ENCODE measurements around the gene ADAT3.

Gene ADAT3

DNA sequence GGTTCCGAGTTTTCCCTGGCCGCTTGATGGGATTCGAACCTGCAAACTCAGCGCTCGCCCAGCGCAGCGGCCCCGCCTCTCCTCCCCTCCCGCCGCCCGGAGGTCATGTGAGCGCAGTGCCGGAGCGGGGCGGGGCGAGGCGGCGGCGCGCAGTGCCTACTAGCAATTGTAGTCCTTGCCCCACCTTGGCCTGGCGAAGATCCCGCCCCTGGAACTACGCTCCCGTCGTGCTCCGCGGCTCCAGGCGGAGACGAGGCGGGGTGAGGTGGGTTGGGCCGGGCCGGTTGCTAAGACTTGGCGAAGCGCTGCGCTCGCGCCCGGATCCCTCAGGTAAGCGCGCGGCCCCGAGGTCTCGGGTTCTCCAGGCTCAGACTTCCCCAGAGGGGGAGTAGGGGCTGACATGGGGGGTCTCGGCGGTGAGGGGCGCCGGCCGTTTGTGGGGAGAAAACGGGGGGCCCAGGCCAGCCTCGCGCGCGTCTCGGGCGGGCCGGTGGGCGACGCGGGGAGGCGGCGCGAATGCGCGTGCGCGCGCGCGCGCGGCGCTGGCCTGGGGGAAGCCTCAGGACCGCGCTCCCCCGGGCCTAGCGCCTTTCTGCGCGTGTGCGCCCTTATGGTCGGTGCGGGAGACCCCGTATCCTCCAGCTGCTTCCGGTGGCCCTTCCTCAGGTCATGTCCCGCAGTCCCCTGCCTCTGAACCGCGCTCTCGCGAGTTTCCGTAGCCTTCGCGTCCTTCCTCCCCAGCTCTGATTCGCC is at the start of gene ADAT3, which contains the start of gene SCAMP4:
Gene ADAT3, plus strand, starts transcription at position 290 of the 753 bp plus-strand sequence. CDS start 6,649 bp downstream, outside the sequence.
Gene SCAMP4, plus strand, starts transcription at position 290 of the 753 bp plus-strand sequence. CDS start 9,621 bp downstream, outside the sequence.
- DNase-seq = peak; percentile 98

DNA sequence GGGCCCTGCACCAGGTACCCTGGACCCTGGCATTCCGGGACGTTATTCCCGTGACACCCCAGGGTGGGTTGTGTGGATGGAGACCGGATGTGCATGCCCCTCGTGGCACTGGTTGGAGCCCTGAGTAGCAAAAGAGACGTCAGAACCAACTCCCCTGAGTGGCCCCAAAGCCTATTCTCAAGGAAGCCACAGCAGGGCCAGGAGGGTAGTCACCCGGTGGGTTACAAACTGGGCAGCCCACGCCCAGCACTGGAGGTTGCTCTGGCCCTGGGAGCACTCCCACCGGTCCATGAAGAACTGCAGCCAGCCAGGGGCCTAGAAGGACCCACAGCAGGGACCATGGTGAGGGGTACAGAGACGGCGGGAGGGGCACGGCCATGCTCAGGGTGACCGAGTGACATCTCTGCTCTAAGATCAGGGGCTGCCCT is 49.4 kb upstream of the ADAT3 start:
- DNase-seq = no peak

- DNase-seq = no peak
Observed at GRCh38 chr19:1856345-1856697, 48.9 kb upstream of the ADAT3 start.

- DNase-seq = no peak
Observed at GRCh38 chr19:1856698-1857603, 48.2 kb upstream of the ADAT3 start.

- DNase-seq = no peak
Observed at GRCh38 chr19:1857648-1858326, 47.4 kb upstream of the ADAT3 start.

GRCh38 chr19:1858412-1859081 is 46.7 kb upstream of the ADAT3 start:
- DNase-seq = no peak

DNA sequence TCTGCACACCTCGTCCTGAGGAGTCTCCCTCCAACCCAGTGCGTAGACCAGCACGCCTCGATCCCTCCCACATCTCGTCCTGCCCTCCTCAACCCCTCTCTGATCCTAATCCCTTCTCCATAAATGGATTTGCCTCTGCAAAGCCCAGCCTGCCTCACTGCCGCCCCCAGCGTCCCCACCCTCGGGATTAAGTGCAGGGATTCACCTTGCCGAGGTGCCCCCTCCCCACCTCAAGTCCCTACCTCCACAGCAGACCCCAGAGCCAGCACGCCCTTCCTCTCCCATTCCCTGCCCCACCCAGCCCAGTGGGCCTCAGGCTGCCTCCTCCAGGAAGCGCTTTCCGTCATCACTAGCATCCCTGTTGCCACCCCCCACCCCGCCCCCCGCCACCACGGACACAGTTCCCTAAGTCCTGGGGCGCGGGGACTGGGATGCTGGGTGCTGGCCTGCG is 45.8 kb upstream of the ADAT3 start:
- DNase-seq = no peak

DNA sequence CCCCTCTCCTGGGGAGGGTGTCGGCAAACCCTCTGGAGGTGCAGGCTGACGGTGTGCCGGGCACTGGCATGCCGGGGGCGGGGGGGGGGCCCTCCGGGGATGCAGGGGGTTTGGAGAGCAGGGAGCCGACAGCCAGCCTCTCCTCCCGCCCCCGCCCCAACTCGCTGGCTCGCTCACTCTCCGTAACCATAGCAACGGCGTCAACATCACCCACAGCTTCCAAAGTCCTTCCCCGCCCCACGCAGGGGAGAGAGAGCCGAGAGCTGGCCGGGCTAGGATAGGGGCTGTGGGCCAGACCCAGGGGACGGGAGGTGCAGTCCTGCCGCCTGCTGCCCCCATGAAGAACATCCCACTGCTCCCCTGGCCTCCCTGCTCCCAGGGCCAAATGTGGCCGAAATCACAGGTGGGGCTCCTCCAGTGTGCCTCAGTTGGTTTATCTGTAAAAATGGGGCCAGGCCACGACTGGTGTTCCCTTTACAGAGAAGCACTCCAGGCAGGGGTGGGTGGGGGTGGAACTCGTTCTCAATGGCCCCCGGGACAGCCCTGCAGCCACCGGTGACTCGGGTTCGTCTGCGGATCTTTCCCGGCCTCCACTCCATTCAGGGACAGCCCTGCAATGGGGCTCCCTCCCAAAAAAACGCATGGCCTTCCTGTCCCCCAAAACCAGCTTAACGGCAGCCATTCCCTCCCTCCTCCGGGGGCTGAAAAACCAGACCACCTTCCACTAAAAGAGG is 45.0 kb upstream of the ADAT3 start:
- no peak for DNase-seq

DNA sequence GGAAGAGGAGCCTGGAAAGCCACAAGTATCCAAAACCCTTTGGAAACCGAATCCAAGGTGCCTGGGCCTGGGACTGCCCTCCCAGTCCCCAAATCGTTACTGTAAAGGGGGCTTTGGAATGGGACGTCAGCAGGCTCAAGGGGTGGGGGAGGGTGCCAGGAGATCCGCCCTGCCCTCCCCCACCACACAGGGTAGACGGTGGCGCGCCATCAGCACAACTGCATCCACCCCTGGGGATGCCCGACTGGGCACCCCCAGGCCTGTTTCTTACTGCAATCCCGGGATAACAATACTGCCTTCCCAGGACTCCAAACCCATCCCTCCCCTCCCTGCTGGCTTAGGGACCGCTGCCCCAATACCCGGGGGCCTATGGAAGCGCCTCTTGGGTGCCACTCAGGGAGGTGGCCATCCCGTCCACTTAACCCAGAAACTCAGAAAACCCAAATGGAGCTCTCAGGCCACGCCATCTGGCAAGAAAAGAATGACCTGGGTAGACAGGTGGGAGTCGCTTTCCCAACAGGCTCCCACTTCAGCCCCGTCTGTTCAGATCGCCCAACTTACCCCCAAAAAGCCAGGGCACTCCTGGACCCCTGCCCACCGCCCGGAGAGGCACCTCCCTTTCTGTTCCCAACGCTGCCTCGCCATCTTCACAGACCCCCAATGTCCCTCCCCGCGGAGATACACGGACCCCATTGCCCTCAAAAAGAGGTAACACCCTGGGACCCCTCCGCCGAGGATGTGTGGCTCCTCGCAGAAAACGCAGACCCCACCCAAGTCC is 44.2 kb upstream of the ADAT3 start:
- DNase-seq = no peak

DNA sequence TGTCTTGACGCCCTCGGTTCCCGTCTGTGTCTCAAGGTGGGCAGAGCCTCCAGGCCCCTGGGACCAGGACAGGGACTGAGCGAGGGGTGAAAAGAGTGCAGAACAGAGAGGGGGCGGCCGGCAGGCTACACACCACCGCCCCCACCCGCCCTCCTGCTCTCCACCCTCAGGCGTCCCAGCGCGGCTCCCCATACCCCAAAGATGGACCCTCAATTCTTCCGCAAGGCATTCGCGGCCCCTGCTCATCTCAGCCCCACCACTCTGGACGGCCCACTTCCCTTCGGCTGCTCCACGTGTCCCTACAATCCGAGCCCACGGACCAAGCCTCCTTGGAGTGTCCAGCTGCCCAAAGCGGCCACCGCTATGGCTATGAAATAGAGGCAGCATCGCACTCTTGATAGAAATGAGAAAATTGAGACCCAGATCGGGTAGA is 43.6 kb upstream of the ADAT3 start:
- no peak for DNase-seq

DNA sequence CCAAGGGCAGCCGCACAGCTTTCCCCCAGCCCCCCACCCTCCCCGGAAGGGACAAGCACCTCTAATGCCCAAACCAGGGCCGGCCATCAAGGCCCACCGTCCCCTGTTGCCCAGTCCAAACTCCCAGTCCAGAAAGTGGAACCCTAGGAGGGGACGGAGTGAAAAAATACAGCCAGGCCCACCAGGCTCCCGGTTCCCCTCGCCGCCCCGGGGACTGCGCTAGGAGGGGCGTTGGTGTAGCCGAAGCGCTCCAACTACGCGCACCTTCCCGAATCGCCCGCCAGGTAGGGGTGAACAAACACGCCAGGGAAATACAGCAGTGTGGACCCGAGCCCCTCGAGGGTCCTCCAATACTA is 43.2 kb upstream of the ADAT3 start:
- DNase-seq = no peak

DNA sequence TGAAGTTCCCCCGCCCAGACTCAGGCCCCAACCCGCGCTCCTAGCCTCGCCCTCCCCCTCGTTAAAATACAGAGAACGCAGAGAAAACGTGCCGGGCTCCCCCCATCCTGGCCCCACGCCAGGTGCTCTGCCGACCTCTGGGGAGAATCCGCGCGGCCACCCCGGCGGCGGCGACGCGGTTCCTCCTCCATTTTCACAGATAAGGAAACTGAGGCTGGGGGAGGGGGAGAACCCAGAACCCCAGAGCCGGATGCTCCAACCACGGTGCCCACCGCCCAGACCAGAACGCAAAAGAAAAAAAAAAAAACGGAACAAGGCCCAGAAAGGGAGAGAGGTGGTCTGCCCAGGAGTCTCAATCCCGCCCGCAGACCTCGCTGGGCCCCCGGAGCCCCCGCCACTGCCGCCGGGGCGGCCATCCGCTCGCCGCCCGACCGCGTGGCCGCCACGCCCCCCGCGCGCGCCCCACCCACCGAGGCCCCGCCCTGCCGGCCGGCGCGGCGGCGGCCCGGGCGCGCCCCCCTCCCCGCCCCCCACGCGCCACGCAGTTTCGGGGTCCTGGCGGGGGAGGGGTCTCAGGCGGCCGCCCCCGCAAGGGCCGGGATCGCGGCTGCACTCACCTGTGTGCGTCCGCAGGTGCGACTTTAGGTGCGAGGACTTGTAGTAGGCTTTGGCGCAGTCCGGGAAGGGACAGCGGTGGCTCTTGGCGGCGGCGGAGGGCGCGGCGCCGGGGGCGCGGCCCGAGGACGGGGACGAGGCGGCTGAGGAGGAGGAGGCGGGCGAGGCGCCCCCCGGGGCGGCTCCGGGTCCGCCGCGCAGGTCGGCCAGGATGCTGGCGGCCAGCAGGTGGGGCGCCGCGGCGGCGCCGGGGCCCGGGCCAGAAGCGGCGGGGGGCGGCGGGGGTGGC is 42.5 kb upstream of the ADAT3 start:
- no peak for DNase-seq

DNA sequence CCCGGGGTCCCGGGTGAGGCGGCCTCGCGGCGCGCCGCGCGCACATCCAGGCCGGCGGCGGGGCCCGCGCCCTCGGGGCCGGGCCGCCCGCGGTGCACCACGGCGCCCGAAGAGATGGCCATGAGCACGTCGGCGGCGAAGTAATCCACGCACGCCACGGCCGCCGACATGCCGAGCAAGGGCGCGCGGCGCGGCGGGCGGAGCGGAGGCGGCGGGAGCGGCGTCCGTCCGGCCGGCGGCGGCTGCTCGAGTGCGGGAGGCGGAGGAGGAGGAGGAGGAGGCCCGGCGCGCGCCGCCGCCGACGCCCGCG is 41.9 kb upstream of the ADAT3 start, which contains the start of gene KLF16:
Gene KLF16, minus strand, starts transcription at position 252 of the 310 bp plus-strand sequence. Its CDS starts 82 bp downstream, at position 170.
- no peak for DNase-seq

- peak; percentile 92 for DNase-seq
Observed at GRCh38 chr19:1863638-1864479, 41.3 kb upstream of the ADAT3 start.

DNA sequence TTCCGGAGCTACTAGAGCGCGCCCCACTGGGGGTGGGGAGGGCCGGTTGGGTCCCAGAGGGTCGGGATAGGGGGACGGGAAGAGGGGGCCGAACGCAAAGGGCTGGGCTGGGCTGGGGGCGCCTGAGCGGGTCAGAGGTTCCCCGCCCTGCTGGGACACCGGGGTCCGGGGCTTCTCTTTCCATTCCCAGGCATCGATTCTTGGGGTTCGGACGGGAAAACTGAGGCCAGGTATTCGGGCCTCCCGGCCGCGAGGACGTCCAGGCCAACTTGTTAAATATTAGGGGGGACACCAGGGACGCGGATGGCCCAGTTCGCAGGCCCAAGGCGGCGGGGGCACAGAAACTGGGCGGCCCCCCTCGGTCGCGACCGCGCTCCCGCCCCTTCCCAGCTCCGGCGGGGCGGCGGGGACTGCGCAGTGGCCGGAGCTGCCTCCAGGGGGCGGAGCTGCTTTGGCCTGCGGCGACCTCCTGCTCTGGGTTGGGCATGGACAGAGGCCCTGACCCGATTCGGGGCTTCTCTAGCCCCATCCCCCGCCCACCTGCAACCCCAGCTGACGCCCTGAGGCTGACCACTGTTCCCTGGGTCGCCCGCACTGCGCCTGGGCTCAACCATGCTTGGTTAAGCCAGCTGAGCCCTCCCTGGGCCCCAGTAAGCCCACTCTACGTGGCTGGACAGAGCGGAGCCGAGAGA is 40.6 kb upstream of the ADAT3 start:
- DNase-seq = no peak

- DNase-seq = no peak
Observed at GRCh38 chr19:1865172-1866010, 39.8 kb upstream of the ADAT3 start.

- DNase-seq = no peak
Observed at GRCh38 chr19:1866693-1867348, 38.4 kb upstream of the ADAT3 start.

Measured in NCI-H1092 (cell line).